NB4 (cell line): ENCODE results near the gene GAS2.

Experiments used
- DNase-seq: peaks from one replicate; pipeline ENCODE4 v3.0.0; 2010; ENCODE audit warnings: low read depth
- H3K4me3 ChIP-seq: one replicate; pipeline ENCODE4 v1.5.1; 2011; ENCODE audit warnings: mild to moderate bottlenecking, low read depth, low read length, moderate library complexity
- CTCF ChIP-seq: IDR thresholded peaks from one replicate; pipeline ENCODE4 v1.5.1; 2012; ENCODE audit warnings: low read depth, low read length
- MAX ChIP-seq: IDR thresholded peaks from 2 replicates; pipeline ENCODE4 v1.6.1; 2011; ENCODE audit warnings: low read depth, low read length
- MYC ChIP-seq: IDR thresholded peaks from 2 replicates; pipeline ENCODE4 v1.6.1; 2011; ENCODE audit warnings: low read depth, low read length
- POLR2A ChIP-seq: IDR thresholded peaks from 2 replicates; pipeline ENCODE4 v1.6.1; 2011; ENCODE audit warnings: mild to moderate bottlenecking; ENCODE audit not compliant: insufficient read length; ENCODE audit errors: extremely low read depth

The GAS2 gene

GRCh38 chr11:22627421-22627820, 39.0 kb upstream of the GAS2 start:
- TF ChIP-seq MAX (no peak), MYC (no peak), CTCF (no peak), POLR2A (no peak)
- DNase-seq = no peak
- no peak overlapping the region for H3K4me3 ChIP-seq

GRCh38 chr11:22633354-22633902, 33.0 kb upstream of the GAS2 start:
- no peak for DNase-seq
- no peak overlapping the region for H3K4me3 ChIP-seq
- TF ChIP-seq CTCF (no peak), POLR2A (no peak), MAX (no peak), MYC (no peak)

- no peak for DNase-seq
Measured at GRCh38 chr11:22634897-22635629, 31.3 kb upstream of the GAS2 start.

GRCh38 chr11:22635689-22636088, 30.7 kb upstream of the GAS2 start:
- no peak overlapping the region for H3K4me3 ChIP-seq
- TF ChIP-seq MYC = no peak
- no peak for TF ChIP-seq MAX
- no peak for TF ChIP-seq POLR2A
- TF ChIP-seq CTCF = no peak
- no peak for DNase-seq

More at GRCh38 chr11:22634897-22635629, 31.3 kb upstream of the GAS2 start:
- H3K4me3 ChIP-seq = no peak overlapping the region
- TF ChIP-seq CTCF (no peak), MYC (no peak), POLR2A (no peak), MAX (no peak)

- H3K4me3 ChIP-seq = no peak overlapping the region
- no peak for DNase-seq
- TF ChIP-seq POLR2A (no peak), CTCF (no peak), MYC (no peak), MAX (no peak)
Measured at GRCh38 chr11:22640862-22641261, 25.5 kb upstream of the GAS2 start.
